ENCODE data around the gene ZNF579. TPM values are rescaled to one million over a fixed set of nuclear protein-coding genes. Genes with fewer than 3 reads are reported as not detected.

The ZNF579 gene
- total and polyA plus RNA-seq, 8 donors: 6.5 to 16.1 (median 9.4) TPM

GRCh38 chr19:55539090-55539984, 41.3 kb downstream of the ZNF579 start:
- TF ChIP-seq CTCF (IDR thresholded peaks at IDR 0.05): no peak
- Histone ChIP-seq H3K27ac (no peak overlapping the region), H3K4me3 (no peak overlapping the region), H3K4me1 (no peaks in the 10 kb centered on the region), H3K9me3 (no peaks in the 10 kb centered on the region), H3K27me3 (no peaks in the 10 kb centered on the region), H3K36me3 (no peaks in the 10 kb centered on the region)
- WGBS, 2 donors: 73 to 78% methylated on average over 33 of the region's 33 CpGs
- intact Hi-C loops (cut with DNase I): no loop called here
- ATAC-seq (no peak), FAIRE-seq (no peak), DNase-seq (no peak)

GRCh38 chr19:55538132-55538531, 42.5 kb downstream of the ZNF579 start:
- ATAC-seq (no peak), DNase-seq (no peak), FAIRE-seq (no peak)
- TF ChIP-seq CTCF (IDR thresholded peaks at IDR 0.05): no peak
- intact Hi-C loops (cut with DNase I): no loop called here
- H3K4me1 ChIP-seq: no peaks in the 10 kb centered on the region
- no peaks in the 10 kb centered on the region for H3K27me3 ChIP-seq
- no peaks in the 10 kb centered on the region for H3K9me3 ChIP-seq
- no peak overlapping the region for H3K27ac ChIP-seq
- no peak overlapping the region for H3K4me3 ChIP-seq
- no peaks in the 10 kb centered on the region for H3K36me3 ChIP-seq
- WGBS, 2 donors: 77 to 89% methylated on average over 5 of the region's 5 CpGs

GRCh38 chr19:55537741-55538111, 42.9 kb downstream of the ZNF579 start:
- DNase-seq: no peak
- H3K9me3 ChIP-seq: no peaks in the 10 kb centered on the region
- no peaks in the 10 kb centered on the region for H3K27me3 ChIP-seq
- no peak for TF ChIP-seq CTCF (IDR thresholded peaks at IDR 0.05)
- no peak overlapping the region for H3K4me3 ChIP-seq
- FAIRE-seq: no peak
- no peaks in the 10 kb centered on the region for H3K4me1 ChIP-seq
- no peak for ATAC-seq
- no peak overlapping the region for H3K27ac ChIP-seq
- intact Hi-C loops (cut with DNase I): no loop called here
- WGBS, 2 donors: 59 to 78% methylated on average over 5 of the region's 5 CpGs
- H3K36me3 ChIP-seq: no peaks in the 10 kb centered on the region

- no peak within 1 kb of the TSS for H3K4me3 ChIP-seq
- no peaks in the 10 kb centered on the region for H3K36me3 ChIP-seq
- no peak within 1 kb of the TSS for H3K27ac ChIP-seq
- H3K9me3 ChIP-seq: no peaks in the 10 kb centered on the region
- no peak for TF ChIP-seq CTCF (IDR thresholded peaks at IDR 0.05)
- WGBS, 2 donors: 18 to 21% methylated on average over 14 of the region's 14 CpGs
- ATAC-seq: peak in 1 of 4 donors; percentile 12
- intact Hi-C loops (cut with DNase I): no loop called here
- H3K27me3 ChIP-seq: no peaks in the 10 kb centered on the region
- H3K4me1 ChIP-seq: no peaks in the 10 kb centered on the region
- no peak for FAIRE-seq
- no peak for DNase-seq
Measured at GRCh38 chr19:55536951-55537740, 43.5 kb downstream of the ZNF579 start, which contains the start of gene SBK2. SBK2 (minus strand) TSS chr19:55537133; CDS start chr19:55536294, 839 bp downstream.
